Neural progenitor cell (in vitro differentiated cells): ENCODE data around the gene SCPEP1. TPM values are rescaled to one million over a fixed set of nuclear protein-coding genes. Genes with fewer than 3 reads are reported as not detected.

ENCODE experiments used
- DNase-seq: peaks from one replicate; pipeline ENCODE4 v3.0.0-alpha.2; 2016; ENCODE audit warnings: low spot score
- H2AFZ ChIP-seq: fragments of 200-600 bp; sonication (generic); replicated peaks from 2 replicates; pipeline ENCODE4 v1.6.1; 2016; ENCODE audit warnings: antibody characterized with exemption
- H3F3A ChIP-seq: fragments of 200-600 bp; sonication (generic); 2 replicates; pipeline ENCODE4 v1.6.1; 2016; ENCODE audit warnings: antibody characterized with exemption, low read depth
- H3K27ac ChIP-seq: fragments of 200-600 bp; sonication (generic); 2 replicates; pipeline ENCODE4 v1.5.1; 2016; ENCODE audit warnings: mild to moderate bottlenecking
- H3K27me3 ChIP-seq: fragments of 200-600 bp; sonication (generic); 2 replicates; pipeline ENCODE4 v1.6.1; 2016; ENCODE audit warnings: mild to moderate bottlenecking, moderate library complexity
- H3K36me3 ChIP-seq: fragments of 200-600 bp; sonication (generic); 2 replicates; pipeline ENCODE4 v1.5.1; 2016
- H3K4me1 ChIP-seq: fragments of 200-600 bp; sonication (generic); 2 replicates; pipeline ENCODE4 v1.6.1; 2016; ENCODE audit warnings: mixed run types
- H3K4me2 ChIP-seq: fragments of 200-600 bp; sonication (generic); 2 replicates; pipeline ENCODE4 v1.6.1; 2016
- H3K4me3 ChIP-seq: fragments of 200-600 bp; sonication (generic); 2 replicates; pipeline ENCODE4 v1.5.1; 2016
- H3K79me2 ChIP-seq: fragments of 200-600 bp; sonication (generic); 2 replicates; pipeline ENCODE4 v1.6.1; 2016; ENCODE audit warnings: low read depth
- H3K9ac ChIP-seq: fragments of 200-600 bp; sonication (generic); 2 replicates; pipeline ENCODE4 v1.6.1; 2016
- H3K9me3 ChIP-seq: fragments of 200-600 bp; sonication (generic); 2 replicates; pipeline ENCODE4 v1.5.1; 2016; ENCODE audit warnings: low read depth
- H4K20me1 ChIP-seq: fragments of 200-600 bp; sonication (generic); 2 replicates; pipeline ENCODE4 v1.6.1; 2016; ENCODE audit warnings: low read depth
- H3K27ac Mint-ChIP-seq: 3 replicates; pipeline ENCODE4 v1.8.0; 2021; ENCODE audit warnings: mixed read lengths
- H3K27me3 Mint-ChIP-seq: 2 replicates; pipeline ENCODE4 v1.8.0; 2022; ENCODE audit warnings: low read depth, mild to moderate bottlenecking, inconsistent platforms, moderate library complexity, mixed read lengths; ENCODE audit not compliant: insufficient read depth
- H3K36me3 Mint-ChIP-seq: 3 replicates; pipeline ENCODE4 v1.8.0; 2021; ENCODE audit warnings: mixed read lengths
- H3K4me1 Mint-ChIP-seq: 3 replicates; pipeline ENCODE4 v1.8.0; 2021; ENCODE audit warnings: mixed read lengths
- H3K4me3 Mint-ChIP-seq: 3 replicates; pipeline ENCODE4 v1.8.0; 2021; ENCODE audit warnings: mild to moderate bottlenecking, moderate library complexity, mixed read lengths
- H3K9me3 Mint-ChIP-seq: 3 replicates; pipeline ENCODE4 v1.8.0; 2020; ENCODE audit warnings: mixed read lengths
- EZH2 ChIP-seq: fragments of 200-600 bp; sonication (generic); IDR thresholded peaks from 2 replicates; pipeline ENCODE4 v1.6.1; 2017; ENCODE audit warnings: antibody characterized with exemption, mild to moderate bottlenecking, moderate library complexity
- EZH2phosphoT487 ChIP-seq: fragments of 200-600 bp; sonication (generic); IDR thresholded peaks from 2 replicates; pipeline ENCODE4 v1.6.1; 2017; ENCODE audit warnings: antibody characterized with exemption
- total RNA-seq: library from RNA; depleted of rRNA; stranded (reverse); fragments of >200 nt; gene quantifications from 2 replicates; pipeline ENCODE4 v1.2.3, GENCODE V29; 2015; ENCODE audit warnings: low replicate concordance
- TF ChIP-seq, protein P1 (sequence below): fragments of 200-600 bp; sonication (generic); IDR thresholded peaks from 2 replicates; pipeline ENCODE4 v1.5.1; 2017; ENCODE audit warnings: antibody characterized with exemption, mild to moderate bottlenecking

Gene SCPEP1
- total RNA-seq, 1 donor from 2014 or later: 28.7 TPM

DNA sequence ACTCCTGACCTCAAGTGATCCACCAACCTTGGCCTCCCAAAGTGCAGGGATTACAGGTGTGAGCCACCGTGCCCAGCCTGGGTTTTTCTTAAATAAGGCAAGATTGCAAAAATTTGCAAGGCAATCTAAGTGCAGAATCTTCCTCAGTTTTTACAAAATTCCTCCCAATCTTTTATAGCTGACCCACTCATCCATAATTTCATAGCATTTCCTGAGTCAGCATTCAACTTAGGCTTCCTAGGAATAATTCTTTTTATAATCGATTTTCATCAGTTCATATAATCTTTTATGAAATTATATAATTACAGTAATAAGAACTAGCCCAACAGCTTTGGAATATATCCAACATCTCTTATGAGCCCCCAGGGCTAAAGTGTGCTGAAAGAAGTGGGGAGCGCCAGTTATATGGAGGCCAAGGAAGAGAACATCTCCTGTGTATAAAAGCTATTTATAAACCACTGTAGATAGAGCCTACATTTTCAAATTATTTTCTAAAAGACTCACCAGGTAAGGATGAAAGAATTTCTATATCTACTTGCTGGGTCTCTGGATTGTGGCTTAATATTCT, 31.9 kb upstream of the SCPEP1 start:
- H3K4me3 ChIP-seq: no peak overlapping the region
- H3K4me3 Mint-ChIP-seq: no peak overlapping the region
- H3K27me3 ChIP-seq: no peaks in the 10 kb centered on the region
- peaks cover 46% of the 10 kb centered on the region for H3K36me3 Mint-ChIP-seq
- peaks cover 7% of the 10 kb centered on the region for H3K27me3 Mint-ChIP-seq
- no peak overlapping the region for H3K27ac ChIP-seq
- no peak overlapping the region for H3K9ac ChIP-seq
- peaks cover 2% of the 10 kb centered on the region for H4K20me1 ChIP-seq
- H3K9me3 Mint-ChIP-seq: no peaks in the 10 kb centered on the region
- H3K4me1 ChIP-seq: no peaks in the 10 kb centered on the region
- no peaks in the 10 kb centered on the region for H3K4me1 Mint-ChIP-seq
- H3F3A ChIP-seq: no peaks in the 10 kb centered on the region
- H2AFZ ChIP-seq: no peak overlapping the region
- peaks cover 1% of the 10 kb centered on the region for H3K79me2 ChIP-seq
- no peak for TF ChIP-seq EZH2phosphoT487
- no peak for TF ChIP-seq EZH2
- TF ChIP-seq, protein P1, sequence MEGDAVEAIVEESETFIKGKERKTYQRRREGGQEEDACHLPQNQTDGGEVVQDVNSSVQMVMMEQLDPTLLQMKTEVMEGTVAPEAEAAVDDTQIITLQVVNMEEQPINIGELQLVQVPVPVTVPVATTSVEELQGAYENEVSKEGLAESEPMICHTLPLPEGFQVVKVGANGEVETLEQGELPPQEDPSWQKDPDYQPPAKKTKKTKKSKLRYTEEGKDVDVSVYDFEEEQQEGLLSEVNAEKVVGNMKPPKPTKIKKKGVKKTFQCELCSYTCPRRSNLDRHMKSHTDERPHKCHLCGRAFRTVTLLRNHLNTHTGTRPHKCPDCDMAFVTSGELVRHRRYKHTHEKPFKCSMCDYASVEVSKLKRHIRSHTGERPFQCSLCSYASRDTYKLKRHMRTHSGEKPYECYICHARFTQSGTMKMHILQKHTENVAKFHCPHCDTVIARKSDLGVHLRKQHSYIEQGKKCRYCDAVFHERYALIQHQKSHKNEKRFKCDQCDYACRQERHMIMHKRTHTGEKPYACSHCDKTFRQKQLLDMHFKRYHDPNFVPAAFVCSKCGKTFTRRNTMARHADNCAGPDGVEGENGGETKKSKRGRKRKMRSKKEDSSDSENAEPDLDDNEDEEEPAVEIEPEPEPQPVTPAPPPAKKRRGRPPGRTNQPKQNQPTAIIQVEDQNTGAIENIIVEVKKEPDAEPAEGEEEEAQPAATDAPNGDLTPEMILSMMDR: no peak
- H3K9me3 ChIP-seq: no peaks in the 10 kb centered on the region
- no peak overlapping the region for H3K4me2 ChIP-seq
- no peak for DNase-seq
- H3K27ac Mint-ChIP-seq: no peak overlapping the region
- peaks cover 25% of the 10 kb centered on the region for H3K36me3 ChIP-seq

DNA sequence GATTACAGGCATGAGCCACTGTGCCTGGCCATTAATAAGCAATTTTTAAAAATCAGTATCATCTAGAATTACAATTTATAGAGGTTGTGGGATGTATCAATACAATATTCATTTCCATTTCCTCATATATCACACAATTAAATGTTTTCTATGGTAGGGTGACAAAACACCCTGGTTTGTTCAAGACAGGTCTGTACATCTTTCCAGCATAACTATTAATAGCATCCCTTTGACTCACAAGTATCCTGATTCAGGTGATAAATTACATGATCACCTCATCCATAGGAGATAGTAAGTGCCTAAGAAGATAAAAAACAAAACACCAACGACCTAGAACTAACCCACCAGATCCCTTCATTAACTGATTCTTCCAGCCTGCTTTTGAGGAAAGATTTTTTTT, 30.2 kb upstream of the SCPEP1 start:
- H3K79me2 ChIP-seq: peaks cover 18% of the 10 kb centered on the region
- no peak overlapping the region for H3K27ac ChIP-seq
- Mint-ChIP-seq H3K4me3 (no peak overlapping the region), H3K36me3 (peaks cover 34% of the 10 kb centered on the region), H3K27me3 (peaks cover 2% of the 10 kb centered on the region), H3K9me3 (no peaks in the 10 kb centered on the region), H3K27ac (no peak overlapping the region), H3K4me1 (no peaks in the 10 kb centered on the region)
- peaks cover 11% of the 10 kb centered on the region for H4K20me1 ChIP-seq
- H3F3A ChIP-seq: no peaks in the 10 kb centered on the region
- peaks cover 25% of the 10 kb centered on the region for H3K36me3 ChIP-seq
- H3K9ac ChIP-seq: no peak overlapping the region
- H3K4me1 ChIP-seq: no peaks in the 10 kb centered on the region
- no peak for DNase-seq
- H3K27me3 ChIP-seq: no peaks in the 10 kb centered on the region
- H2AFZ ChIP-seq: no peak overlapping the region
- TF ChIP-seq EZH2 (no peak), EZH2phosphoT487 (no peak)
- TF ChIP-seq, protein P1: no peak
- no peaks in the 10 kb centered on the region for H3K9me3 ChIP-seq
- no peak overlapping the region for H3K4me2 ChIP-seq
- no peak overlapping the region for H3K4me3 ChIP-seq

DNA sequence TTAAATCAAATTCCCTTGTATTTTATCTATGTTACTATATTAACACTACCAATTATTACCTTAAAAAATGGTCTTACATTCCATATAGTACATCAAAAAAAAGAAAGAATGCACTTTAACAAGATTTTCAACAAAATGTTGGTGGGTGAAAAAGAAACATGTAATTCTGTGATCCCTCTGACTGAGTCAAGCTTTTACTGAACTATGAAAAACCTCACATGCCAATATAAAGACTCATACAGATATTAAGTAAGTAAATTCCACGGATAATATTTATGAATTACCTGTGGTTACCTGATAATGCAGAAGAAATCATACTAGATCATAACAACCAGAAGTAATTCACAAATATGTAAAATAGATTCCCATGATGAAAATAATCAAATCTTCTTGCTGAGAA, 29.4 kb upstream of the SCPEP1 start:
- no peaks in the 10 kb centered on the region for H3K4me1 Mint-ChIP-seq
- Histone ChIP-seq H3K4me2 (no peak overlapping the region), H2AFZ (no peak overlapping the region), H3K27me3 (no peaks in the 10 kb centered on the region), H3K9ac (no peak overlapping the region), H3K4me1 (no peaks in the 10 kb centered on the region), H3K4me3 (no peak overlapping the region), H3K9me3 (no peaks in the 10 kb centered on the region), H4K20me1 (peaks cover 11% of the 10 kb centered on the region), H3K79me2 (peaks cover 22% of the 10 kb centered on the region), H3K27ac (no peak overlapping the region), H3F3A (no peaks in the 10 kb centered on the region), H3K36me3 (peaks cover 20% of the 10 kb centered on the region)
- peaks cover 2% of the 10 kb centered on the region for H3K27me3 Mint-ChIP-seq
- no peak for DNase-seq
- H3K4me3 Mint-ChIP-seq: no peak overlapping the region
- TF ChIP-seq EZH2: no peak
- H3K9me3 Mint-ChIP-seq: no peaks in the 10 kb centered on the region
- H3K36me3 Mint-ChIP-seq: peaks cover 35% of the 10 kb centered on the region
- H3K27ac Mint-ChIP-seq: no peak overlapping the region

DNA sequence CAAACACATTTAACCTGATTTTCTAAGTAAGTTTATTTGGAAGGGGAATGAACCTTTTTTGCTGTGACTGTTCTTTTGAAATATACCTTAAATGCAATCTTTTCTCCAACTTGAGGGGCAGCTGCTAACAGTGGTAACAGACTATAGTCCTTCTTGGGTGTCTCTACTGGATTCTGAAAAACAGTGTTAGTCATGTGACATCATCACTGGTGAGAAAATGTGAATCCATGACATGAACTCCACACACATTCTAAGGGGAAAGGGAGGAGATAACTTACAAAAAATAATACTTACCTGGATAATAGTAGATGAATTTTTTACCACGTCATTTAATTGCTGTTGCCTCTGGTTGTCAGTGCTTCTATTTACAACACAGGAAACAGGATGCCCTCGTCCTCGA, 28.3 kb upstream of the SCPEP1 start:
- Histone ChIP-seq H3K9me3 (no peaks in the 10 kb centered on the region), H3K27ac (no peak overlapping the region), H3K79me2 (peaks cover 33% of the 10 kb centered on the region), H3K4me1 (no peaks in the 10 kb centered on the region), H3K4me2 (no peak overlapping the region), H3K4me3 (no peak overlapping the region), H3K9ac (no peak overlapping the region), H3F3A (no peaks in the 10 kb centered on the region), H3K27me3 (no peaks in the 10 kb centered on the region), H4K20me1 (peaks cover 11% of the 10 kb centered on the region), H2AFZ (no peak overlapping the region), H3K36me3 (peaks cover 20% of the 10 kb centered on the region)
- no peak for DNase-seq
- TF ChIP-seq EZH2 (no peak), EZH2phosphoT487 (no peak)
- TF ChIP-seq, protein P1: no peak
- H3K4me1 Mint-ChIP-seq: no peaks in the 10 kb centered on the region
- no peak overlapping the region for H3K4me3 Mint-ChIP-seq
- H3K36me3 Mint-ChIP-seq: peaks cover 37% of the 10 kb centered on the region
- no peaks in the 10 kb centered on the region for H3K9me3 Mint-ChIP-seq
- H3K27ac Mint-ChIP-seq: no peak overlapping the region
- peaks cover 2% of the 10 kb centered on the region for H3K27me3 Mint-ChIP-seq
